OCI-LY7 (cell line): ENCODE results near the gene FBXL20. TPM values are rescaled to one million over a fixed set of nuclear protein-coding genes. Genes with fewer than 3 reads are reported as not detected.

ENCODE experiments used
- BruUV-seq: library from RNA; stranded (reverse); fragments of 400-500 nt; replicated peaks from 2 replicates; lab custom pipeline; 2021; lab: Mats Ljungman, UMichigan
- CTCF ChIA-PET: fragments of 300-600 bp; sonication (Branson Sonifier 250); formaldehyde crosslinking; loops from one replicate; lab custom pipeline; 2022; ENCODE audit warnings: antibody characterized with exemption; ENCODE audit not compliant: unreplicated experiment; lab: Charles Lee
- POLR2A ChIA-PET: fragments of 300-600 bp; sonication (Branson Sonifier 250); formaldehyde crosslinking; loops from one replicate; lab custom pipeline; 2022; ENCODE audit warnings: antibody characterized with exemption; lab: Charles Lee
- DNase-seq: peaks from one replicate; pipeline ENCODE4 v3.0.0-alpha.2; 2015; ENCODE audit warnings: low spot score
- H2AFZ ChIP-seq: fragments of 200-600 bp; sonication (generic), shearing (Covaris generic); 2 replicates; pipeline ENCODE4 v1.6.1; 2014; ENCODE audit warnings: mild to moderate bottlenecking, antibody characterized with exemption, low read length, moderate library complexity
- H3K27ac ChIP-seq: fragments of 200-600 bp; sonication (generic); 2 replicates; pipeline ENCODE4 v1.5.1; 2014; ENCODE audit warnings: mixed run types, low read depth, mild to moderate bottlenecking, moderate library complexity, low read length, inconsistent platforms; ENCODE audit not compliant: poor library complexity, severe bottlenecking
- H3K36me3 ChIP-seq: fragments of 200-600 bp; sonication (generic); 2 replicates; pipeline ENCODE4 v1.6.1; 2014; ENCODE audit warnings: mild to moderate bottlenecking, antibody characterized with exemption, low read length, moderate library complexity, mixed read lengths; ENCODE audit not compliant: insufficient read depth
- H3K4me1 ChIP-seq: fragments of 200-600 bp; sonication (generic); 2 replicates; pipeline ENCODE4 v1.5.1; 2014; ENCODE audit warnings: mild to moderate bottlenecking, low read length; ENCODE audit not compliant: insufficient read depth, poor library complexity, severe bottlenecking
- H3K4me2 ChIP-seq: fragments of 200-600 bp; sonication (generic); 2 replicates; pipeline ENCODE4 v1.6.1; 2014; ENCODE audit warnings: mild to moderate bottlenecking, low read length
- H3K4me3 ChIP-seq: fragments of 200-600 bp; sonication (generic); 2 replicates; pipeline ENCODE4 v1.5.1; 2014; ENCODE audit warnings: mild to moderate bottlenecking, low read depth, low read length; ENCODE audit not compliant: poor library complexity, severe bottlenecking
- H3K79me2 ChIP-seq: fragments of 200-600 bp; sonication (generic); 2 replicates; pipeline ENCODE4 v1.6.1; 2016; ENCODE audit warnings: low read depth, mild to moderate bottlenecking, low read length, moderate library complexity, mixed read lengths; ENCODE audit not compliant: insufficient read depth
- H3K9me2 ChIP-seq: fragments of 200-600 bp; sonication (generic); 2 replicates; pipeline ENCODE4 v1.6.1; 2016; ENCODE audit warnings: mild to moderate bottlenecking, low read length, mixed read lengths; ENCODE audit not compliant: insufficient read depth
- H3K9me3 ChIP-seq: fragments of 200-600 bp; sonication (generic); 2 replicates; pipeline ENCODE4 v1.6.1; 2014; ENCODE audit warnings: mild to moderate bottlenecking, mixed run types, low read length, mixed read lengths
- H4K20me1 ChIP-seq: fragments of 200-600 bp; sonication (generic); 2 replicates; pipeline ENCODE4 v1.6.1; 2014; ENCODE audit warnings: mild to moderate bottlenecking, antibody characterized with exemption, low read length, moderate library complexity, mixed read lengths; ENCODE audit not compliant: insufficient read depth
- CTCF ChIP-seq: fragments of 200-600 bp; sonication (generic); conservative IDR thresholded peaks from 2 replicates; pipeline ENCODE4 v1.5.1; 2014; ENCODE audit warnings: mild to moderate bottlenecking, antibody characterized with exemption, low read length, moderate library complexity, mixed read lengths
- EZH2phosphoT487 ChIP-seq: fragments of 200-600 bp; sonication (generic); IDR thresholded peaks from 2 replicates; pipeline ENCODE4 v1.6.1; 2018; ENCODE audit warnings: low read depth, borderline replicate concordance, mild to moderate bottlenecking, mixed run types, antibody characterized with exemption, low read length, moderate library complexity, mixed read lengths
- intact Hi-C: fragments of 100-400 bp; cut with micrococcal nuclease; formaldehyde crosslinking; loops from one replicate; pipeline ENCODE4 v1.10.0; 2022; ENCODE audit not compliant: unreplicated experiment
- total RNA-seq, 2 experiments: library from RNA; depleted of rRNA in 1 of 2; stranded (reverse); fragments of >200 nt in 1 of 2; shearing (Covaris generic) in 1 of 2; gene quantifications; 2 replicates each; pipeline ENCODE4 v1.2.3, GENCODE V29; 2014 to 2022

Gene FBXL20
- total RNA-seq, 2 experiments from 2014 or later: 2.1 to 12.2 TPM

GRCh38 chr17:39218906-39219305, 182.5 kb downstream of the FBXL20 start:
- Histone ChIP-seq H3K36me3 (no peaks in the 10 kb centered on the region), H3K79me2 (no peaks in the 10 kb centered on the region), H3K4me3 (no peak overlapping the region), H4K20me1 (no peaks in the 10 kb centered on the region), H3K27ac (no peak overlapping the region), H3K9me3 (no peaks in the 10 kb centered on the region), H3K4me2 (no peak overlapping the region), H2AFZ (no peak overlapping the region), H3K9me2 (no peaks in the 10 kb centered on the region), H3K4me1 (no peaks in the 10 kb centered on the region)
- POLR2A ChIA-PET: no interaction called here
- intact Hi-C loops: no loop called here
- BruUV-seq: no TSS peak
- no peak for DNase-seq
- TF ChIP-seq CTCF (no peak), EZH2phosphoT487 (no peak)
- CTCF ChIA-PET: interaction anchor here (0.7 kb wide), 1 partner anchor 17 kb away, joined by 3 read pairs; no protein-coding TSS in a partner anchor

GRCh38 chr17:39217734-39218369, 183.6 kb downstream of the FBXL20 start:
- Histone ChIP-seq H3K9me3 (no peaks in the 10 kb centered on the region), H2AFZ (no peak overlapping the region), H3K4me3 (no peak overlapping the region), H3K36me3 (no peaks in the 10 kb centered on the region), H4K20me1 (no peaks in the 10 kb centered on the region), H3K9me2 (no peaks in the 10 kb centered on the region), H3K4me2 (no peak overlapping the region), H3K79me2 (no peaks in the 10 kb centered on the region), H3K4me1 (no peaks in the 10 kb centered on the region), H3K27ac (no peak overlapping the region)
- ChIA-PET CTCF (no interaction called here), POLR2A (interaction anchor here (1.2 kb wide), 1 partner anchor 9 kb away, joined by 4 read pairs; no protein-coding TSS in a partner anchor)
- intact Hi-C loops: no loop called here
- TF ChIP-seq CTCF (no peak), EZH2phosphoT487 (no peak)
- BruUV-seq: no TSS peak
- DNase-seq: no peak

GRCh38 chr17:39213852-39214251, 187.6 kb downstream of the FBXL20 start:
- H3K36me3 ChIP-seq: no peaks in the 10 kb centered on the region
- no peak overlapping the region for H2AFZ ChIP-seq
- H3K27ac ChIP-seq: no peak overlapping the region
- peaks cover 29% of the 10 kb centered on the region for H3K4me1 ChIP-seq
- TF ChIP-seq CTCF (no peak), EZH2phosphoT487 (no peak)
- H3K4me3 ChIP-seq: no peak overlapping the region
- no peaks in the 10 kb centered on the region for H3K9me3 ChIP-seq
- no peaks in the 10 kb centered on the region for H3K9me2 ChIP-seq
- no peaks in the 10 kb centered on the region for H4K20me1 ChIP-seq
- intact Hi-C loops: no loop called here
- no peaks in the 10 kb centered on the region for H3K79me2 ChIP-seq
- no TSS peak for BruUV-seq
- ChIA-PET POLR2A (no interaction called here), CTCF (interaction anchor here (0.6 kb wide), 1 partner anchor 127 kb away, joined by 5 read pairs; no protein-coding TSS in a partner anchor)
- DNase-seq: no peak
- H3K4me2 ChIP-seq: no peak overlapping the region
